Measurements from ENCODE around the gene NFATC2. TPM values are rescaled to one million over a fixed set of nuclear protein-coding genes. Genes with fewer than 3 reads are reported as not detected.

The NFATC2 gene
- total RNA-seq, 1 donor from 2014 or later: 1.9 TPM

- no peak overlapping the region for H3K4me3 ChIP-seq (ENCODE audit: low read depth, low read length)
- no peak for DNase-seq (ENCODE audit: low read depth)
- no peak for TF ChIP-seq CTCF (conservative IDR thresholded peaks at IDR 0.05; ENCODE audit: low read depth, low read length)
These were observed 181.3 kb downstream of the NFATC2 start for GRCh38 chr20:51361258-51361657.

GRCh38 chr20:51360451-51361201, 181.9 kb downstream of the NFATC2 start:
- no peak for TF ChIP-seq CTCF (conservative IDR thresholded peaks at IDR 0.05; ENCODE audit: low read depth, low read length)
- no peak overlapping the region for H3K4me3 ChIP-seq (ENCODE audit: low read depth, low read length)
- DNase-seq (ENCODE audit: low read depth): peak; percentile 80

GRCh38 chr20:51359947-51360346, 182.6 kb downstream of the NFATC2 start:
- no peak for DNase-seq (ENCODE audit: low read depth)
- no peak for TF ChIP-seq CTCF (conservative IDR thresholded peaks at IDR 0.05; ENCODE audit: low read depth, low read length)
- H3K4me3 ChIP-seq (ENCODE audit: low read depth, low read length): no peak overlapping the region

DNA sequence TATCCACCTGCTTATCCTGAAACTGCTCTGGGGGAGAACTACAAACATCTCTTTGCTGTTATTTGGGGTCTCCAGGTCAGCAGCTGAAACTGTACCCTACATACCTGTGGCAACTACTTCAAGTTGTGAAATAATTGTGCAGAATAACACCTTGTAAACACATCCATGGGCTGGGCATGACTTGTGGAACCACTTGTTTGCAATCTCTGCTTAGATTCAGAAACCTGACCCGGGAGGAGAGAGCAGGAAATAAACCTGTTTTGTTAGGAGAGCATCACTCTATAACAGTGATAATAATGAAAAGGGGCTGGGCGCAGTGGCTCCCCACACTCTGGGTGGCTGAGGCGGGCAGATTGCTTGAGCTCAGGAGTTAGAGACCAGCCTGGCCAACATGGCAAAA, 183.1 kb downstream of the NFATC2 start:
- H3K4me3 ChIP-seq (ENCODE audit: low read depth, low read length): no peak overlapping the region
- no peak for DNase-seq (ENCODE audit: low read depth)
- TF ChIP-seq CTCF (conservative IDR thresholded peaks at IDR 0.05; ENCODE audit: low read depth, low read length): no peak

GRCh38 chr20:51358032-51358724, 184.3 kb downstream of the NFATC2 start:
- H3K4me3 ChIP-seq (ENCODE audit: low read depth, low read length): no peak overlapping the region
- no peak for DNase-seq (ENCODE audit: low read depth)
- no peak for TF ChIP-seq CTCF (conservative IDR thresholded peaks at IDR 0.05; ENCODE audit: low read depth, low read length)

DNA sequence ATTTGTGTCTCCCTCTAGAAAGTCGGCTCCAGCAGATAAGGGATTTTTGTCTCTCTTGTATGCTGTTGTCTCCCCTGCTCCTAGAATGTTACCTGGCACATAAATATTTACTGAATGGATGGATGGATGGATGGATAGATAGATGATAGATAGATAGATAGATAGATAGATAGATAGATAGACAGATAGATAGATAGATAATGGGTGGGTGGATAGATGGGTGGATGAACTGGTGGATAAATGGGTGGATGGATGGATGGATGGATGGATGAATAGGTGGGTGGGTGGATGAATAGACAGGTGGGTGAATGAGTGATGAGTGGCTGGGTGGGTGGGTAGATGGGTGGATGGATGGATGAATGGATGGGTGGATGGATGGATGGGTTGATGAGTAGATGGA, 185.0 kb downstream of the NFATC2 start:
- TF ChIP-seq CTCF (conservative IDR thresholded peaks at IDR 0.05; ENCODE audit: low read depth, low read length): no peak
- no peak for DNase-seq (ENCODE audit: low read depth)
- no peak overlapping the region for H3K4me3 ChIP-seq (ENCODE audit: low read depth, low read length)

Measured in epithelial cell of proximal tubule (primary cell).